ENCODE results near the gene NOP53. TPM values are rescaled to one million over a fixed set of nuclear protein-coding genes. Genes with fewer than 3 reads are reported as not detected.
A peak's percentile ranks its signal among the peaks of the same experiment; 100 is the strongest.

Gene NOP53
- total RNA-seq, 1 donor from 2014 or later: 89.9 TPM

GRCh38 chr19:47701717-47702552 is 43.4 kb upstream of the NOP53 start:
- Mint-ChIP-seq H3K4me3 (ENCODE audit: unreplicated experiment) (no peak overlapping the region), H3K27me3 (ENCODE audit: low read depth, unreplicated experiment) (no peaks in the 10 kb centered on the region), H3K9me3 (ENCODE audit: unreplicated experiment) (no peaks in the 10 kb centered on the region), H3K27ac (ENCODE audit: unreplicated experiment) (no peak overlapping the region), H3K4me1 (ENCODE audit: low read depth, unreplicated experiment) (no peaks in the 10 kb centered on the region), H3K36me3 (ENCODE audit: low read depth, unreplicated experiment) (peaks cover 10% of the 10 kb centered on the region)
- Histone ChIP-seq H3K9ac (ENCODE audit: low read length) (no peak overlapping the region), H3K9me3 (ENCODE audit: insufficient read depth, low read depth, low read length) (no peaks in the 10 kb centered on the region), H3K27ac (ENCODE audit: low read depth, low read length) (no peak overlapping the region), H3K36me3 (ENCODE audit: insufficient read depth, low read length) (peaks cover 9% of the 10 kb centered on the region), H3K79me2 (ENCODE audit: insufficient read depth, low read length) (no peaks in the 10 kb centered on the region), H2AFZ (ENCODE audit: low read depth, low read length) (no peak overlapping the region), H4K20me1 (ENCODE audit: insufficient read depth, low read length) (peaks cover 41% of the 10 kb centered on the region), H3K4me2 (ENCODE audit: low read length) (no peak overlapping the region), H3K4me3 (ENCODE audit: insufficient read depth, low read depth, low read length) (no peak overlapping the region), H3K27me3 (ENCODE audit: insufficient read depth, low read length) (no peaks in the 10 kb centered on the region), H3K4me1 (ENCODE audit: insufficient read depth, low read length) (peaks cover 11% of the 10 kb centered on the region)
- DNase-seq (ENCODE audit: low read depth): no peak
- FAIRE-seq: no peak
- no peak for TF ChIP-seq EZH2 (IDR thresholded peaks at IDR 0.05; ENCODE audit: insufficient read depth, low read length)
- TF ChIP-seq, protein P1, sequence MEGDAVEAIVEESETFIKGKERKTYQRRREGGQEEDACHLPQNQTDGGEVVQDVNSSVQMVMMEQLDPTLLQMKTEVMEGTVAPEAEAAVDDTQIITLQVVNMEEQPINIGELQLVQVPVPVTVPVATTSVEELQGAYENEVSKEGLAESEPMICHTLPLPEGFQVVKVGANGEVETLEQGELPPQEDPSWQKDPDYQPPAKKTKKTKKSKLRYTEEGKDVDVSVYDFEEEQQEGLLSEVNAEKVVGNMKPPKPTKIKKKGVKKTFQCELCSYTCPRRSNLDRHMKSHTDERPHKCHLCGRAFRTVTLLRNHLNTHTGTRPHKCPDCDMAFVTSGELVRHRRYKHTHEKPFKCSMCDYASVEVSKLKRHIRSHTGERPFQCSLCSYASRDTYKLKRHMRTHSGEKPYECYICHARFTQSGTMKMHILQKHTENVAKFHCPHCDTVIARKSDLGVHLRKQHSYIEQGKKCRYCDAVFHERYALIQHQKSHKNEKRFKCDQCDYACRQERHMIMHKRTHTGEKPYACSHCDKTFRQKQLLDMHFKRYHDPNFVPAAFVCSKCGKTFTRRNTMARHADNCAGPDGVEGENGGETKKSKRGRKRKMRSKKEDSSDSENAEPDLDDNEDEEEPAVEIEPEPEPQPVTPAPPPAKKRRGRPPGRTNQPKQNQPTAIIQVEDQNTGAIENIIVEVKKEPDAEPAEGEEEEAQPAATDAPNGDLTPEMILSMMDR (IDR thresholded peaks at IDR 0.05; ENCODE audit: insufficient read depth, low read depth, low read length): no peak

DNA sequence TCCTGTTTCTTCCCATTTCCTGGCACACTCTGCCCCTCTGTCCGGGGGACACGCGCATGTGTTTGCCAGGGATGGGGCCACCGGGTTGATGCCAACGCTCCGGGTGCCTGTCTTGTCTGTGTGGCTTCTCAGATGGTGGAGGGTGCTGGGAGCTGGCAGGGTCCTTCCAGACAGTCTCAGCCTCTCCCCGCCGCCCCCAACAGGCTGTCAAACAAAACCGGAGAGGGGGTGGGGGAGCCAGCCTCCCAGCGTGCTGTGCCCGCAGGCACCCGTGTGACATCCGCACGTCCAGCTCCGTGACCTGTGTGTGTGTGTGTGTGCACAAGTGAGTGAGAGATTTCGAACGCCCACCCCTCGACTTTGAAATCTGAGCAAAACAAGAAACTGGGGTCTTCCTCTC is 42.7 kb upstream of the NOP53 start:
- peaks cover 11% of the 10 kb centered on the region for H3K4me1 ChIP-seq (ENCODE audit: insufficient read depth, low read length)
- Mint-ChIP-seq H3K4me3 (ENCODE audit: unreplicated experiment) (no peak overlapping the region), H3K27me3 (ENCODE audit: low read depth, unreplicated experiment) (peaks cover 2% of the 10 kb centered on the region), H3K4me1 (ENCODE audit: low read depth, unreplicated experiment) (no peaks in the 10 kb centered on the region), H3K9me3 (ENCODE audit: unreplicated experiment) (no peaks in the 10 kb centered on the region), H3K27ac (ENCODE audit: unreplicated experiment) (peak overlapping the region; percentile 53), H3K36me3 (ENCODE audit: low read depth, unreplicated experiment) (peaks cover 10% of the 10 kb centered on the region)
- H3K9ac ChIP-seq (ENCODE audit: low read length): no peak overlapping the region
- no peak for DNase-seq (ENCODE audit: low read depth)
- H3K4me3 ChIP-seq (ENCODE audit: insufficient read depth, low read depth, low read length): no peak overlapping the region
- no peak overlapping the region for H3K4me2 ChIP-seq (ENCODE audit: low read length)
- peaks cover 9% of the 10 kb centered on the region for H3K36me3 ChIP-seq (ENCODE audit: insufficient read depth, low read length)
- no peak for TF ChIP-seq EZH2 (IDR thresholded peaks at IDR 0.05; ENCODE audit: insufficient read depth, low read length)
- TF ChIP-seq, protein P1 (IDR thresholded peaks at IDR 0.05; ENCODE audit: insufficient read depth, low read depth, low read length): no peak
- H4K20me1 ChIP-seq (ENCODE audit: insufficient read depth, low read length): peaks cover 41% of the 10 kb centered on the region
- no peaks in the 10 kb centered on the region for H3K27me3 ChIP-seq (ENCODE audit: insufficient read depth, low read length)
- no peak for FAIRE-seq
- no peaks in the 10 kb centered on the region for H3K9me3 ChIP-seq (ENCODE audit: insufficient read depth, low read depth, low read length)
- H3K27ac ChIP-seq (ENCODE audit: low read depth, low read length): no peak overlapping the region
- no peaks in the 10 kb centered on the region for H3K79me2 ChIP-seq (ENCODE audit: insufficient read depth, low read length)
- no peak overlapping the region for H2AFZ ChIP-seq (ENCODE audit: low read depth, low read length)

- H3K9me3 Mint-ChIP-seq (ENCODE audit: unreplicated experiment): no peaks in the 10 kb centered on the region
- Histone ChIP-seq H3K27me3 (ENCODE audit: insufficient read depth, low read length) (no peaks in the 10 kb centered on the region), H2AFZ (ENCODE audit: low read depth, low read length) (no peak overlapping the region), H3K36me3 (ENCODE audit: insufficient read depth, low read length) (peaks cover 9% of the 10 kb centered on the region), H3K4me2 (ENCODE audit: low read length) (no peak overlapping the region), H3K27ac (ENCODE audit: low read depth, low read length) (no peak overlapping the region), H3K4me3 (ENCODE audit: insufficient read depth, low read depth, low read length) (no peak overlapping the region), H3K79me2 (ENCODE audit: insufficient read depth, low read length) (no peaks in the 10 kb centered on the region), H3K4me1 (ENCODE audit: insufficient read depth, low read length) (peaks cover 11% of the 10 kb centered on the region), H3K9me3 (ENCODE audit: insufficient read depth, low read depth, low read length) (no peaks in the 10 kb centered on the region), H4K20me1 (ENCODE audit: insufficient read depth, low read length) (peaks cover 39% of the 10 kb centered on the region), H3K9ac (ENCODE audit: low read length) (no peak overlapping the region)
- H3K36me3 Mint-ChIP-seq (ENCODE audit: low read depth, unreplicated experiment): peaks cover 10% of the 10 kb centered on the region
- no peak overlapping the region for H3K27ac Mint-ChIP-seq (ENCODE audit: unreplicated experiment)
- no peak for TF ChIP-seq EZH2 (IDR thresholded peaks at IDR 0.05; ENCODE audit: insufficient read depth, low read length)
- TF ChIP-seq, protein P1 (IDR thresholded peaks at IDR 0.05; ENCODE audit: insufficient read depth, low read depth, low read length): no peak
- peaks cover 2% of the 10 kb centered on the region for H3K27me3 Mint-ChIP-seq (ENCODE audit: low read depth, unreplicated experiment)
- DNase-seq (ENCODE audit: low read depth) (no peak), FAIRE-seq (no peak)
- no peaks in the 10 kb centered on the region for H3K4me1 Mint-ChIP-seq (ENCODE audit: low read depth, unreplicated experiment)
- H3K4me3 Mint-ChIP-seq (ENCODE audit: unreplicated experiment): no peak overlapping the region
Observed at GRCh38 chr19:47703301-47703700, 42.0 kb upstream of the NOP53 start.

Measured in astrocyte (in vitro differentiated cells and primary cell).